ENCODE measurements around the gene MTMR3. TPM values are rescaled to one million over a fixed set of nuclear protein-coding genes. Genes with fewer than 3 reads are reported as not detected.

Gene MTMR3
- total and polyA plus RNA-seq, 2 of the 8 experiments (the other 6 are each of a cell fraction or from before 2014, with no cell fraction given): 16.9 to 18.5 TPM

DNA sequence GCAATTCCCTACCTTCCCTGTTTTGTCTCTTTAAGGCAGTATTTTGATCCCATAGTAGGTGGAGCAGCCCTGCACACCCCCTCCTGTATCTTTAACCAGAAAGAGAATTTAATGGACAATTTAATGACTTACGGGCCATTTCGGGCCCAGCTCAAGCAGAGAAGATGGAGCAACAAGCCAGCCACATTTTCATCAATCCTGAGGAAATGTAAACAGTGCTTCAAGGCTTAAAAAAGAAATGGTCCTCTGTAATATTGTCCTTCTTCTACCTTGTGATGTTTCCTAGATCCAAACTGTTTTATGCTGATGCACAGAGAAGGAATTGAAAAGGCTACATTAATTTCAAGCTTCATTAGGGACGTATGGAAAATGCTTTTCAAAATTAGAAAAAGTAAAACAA, 88.6 kb downstream of the MTMR3 start (continued):
- no peak for TF ChIP-seq CEBPB (IDR thresholded peaks at IDR 0.05; ENCODE audit: low read depth, low read length)

DNA sequence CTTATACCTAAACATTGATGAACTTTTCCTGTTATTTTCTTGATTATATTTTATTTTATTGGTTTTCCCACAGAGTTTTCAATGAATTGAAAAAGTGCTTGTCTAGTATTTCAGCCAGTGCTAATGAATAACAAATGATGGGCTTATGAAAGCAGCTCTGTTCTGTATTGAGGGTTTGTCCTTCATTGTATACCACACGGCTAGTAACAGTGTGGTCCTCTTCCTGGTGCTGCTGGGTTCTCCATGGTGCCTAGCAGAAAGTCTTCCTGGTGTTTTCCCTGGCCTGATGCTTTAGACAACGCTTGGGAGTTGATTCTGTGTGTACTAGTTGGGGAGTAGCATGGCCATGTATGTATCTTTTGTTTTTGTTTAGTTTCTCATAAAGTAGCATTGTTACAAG, 89.1 kb downstream of the MTMR3 start:
- H2AFZ ChIP-seq (ENCODE audit: low read length): no peak overlapping the region
- no peaks in the 10 kb centered on the region for H3K79me1 ChIP-seq (ENCODE audit: low read depth, low read length)
- no peak overlapping the region for H4K5ac ChIP-seq (ENCODE audit: insufficient read length, low read depth, low read length)
- no peak for DNase-seq (ENCODE audit: low read depth in 1 of 2, low spot score in 2 of 2)
- no peak for FAIRE-seq
- CTCF ChIA-PET (ENCODE audit: partially characterized antibody): no interaction called here
- no peaks in the 10 kb centered on the region for H3K4me1 ChIP-seq (replicated peaks in 1 of 4; ENCODE audit: control insufficient read depth in 3 of 4, insufficient read depth in 4 of 4, low read length in 3 of 4)
- H2BK15ac ChIP-seq (ENCODE audit: low read length): no peak overlapping the region
- no peak overlapping the region for H3K4ac ChIP-seq (replicated peaks; ENCODE audit: insufficient read length, low read depth, low read length)
- H2BK20ac ChIP-seq (ENCODE audit: low read length): no peak overlapping the region
- no peak overlapping the region for H2AK5ac ChIP-seq (ENCODE audit: low read depth, low read length)
- POLR2A ChIA-PET (ENCODE audit: partially characterized antibody): no interaction called here
- no peak overlapping the region for H3K9ac ChIP-seq (replicated peaks in 1 of 4; ENCODE audit: extremely low read depth in 1 of 4, low read depth in 3 of 4, low read length in 3 of 4)
- H2BK120ac ChIP-seq (replicated peaks; ENCODE audit: low read depth, low read length): no peak overlapping the region
- no peak overlapping the region for H3K4me3 ChIP-seq (ENCODE audit: extremely low read depth in 1 of 4, insufficient read depth in 2 of 4, low read depth in 3 of 4, low read length in 4 of 4)
- H3K27me3 ChIP-seq (replicated peaks in 1 of 4; ENCODE audit: control insufficient read depth in 3 of 4, extremely low read depth in 1 of 4, insufficient read depth in 3 of 4, low read length in 3 of 4): no peaks in the 10 kb centered on the region
- H3K23me2 ChIP-seq (ENCODE audit: low read depth, low read length): no peaks in the 10 kb centered on the region
- WGBS, 2 experiments (ENCODE audit: extremely low coverage in 1 of 2, insufficient coverage in 1 of 2, insufficient read length in 1 of 2, insufficient replicate concordance in 2 of 2, low coverage in 1 of 2, low lambda C conversion rate in 2 of 2, missing lambda C conversion rate in 1 of 2): 90% methylated on average over 2 of the region's 2 CpGs; no CpG with 5 or more reads in 1 of the 2 experiments
- H3K4me2 ChIP-seq (ENCODE audit: insufficient read depth in 1 of 2, low read depth in 2 of 2, low read length in 2 of 2): no peak overlapping the region
- H3K18ac ChIP-seq (ENCODE audit: extremely low read depth, low read length): no peak overlapping the region
- peaks cover 1 to 2% of the 10 kb centered on the region in 2 experiments for H4K20me1 ChIP-seq (replicated peaks in 1 of 2; ENCODE audit: control insufficient read depth in 1 of 2, insufficient read depth in 2 of 2, low read length in 2 of 2)
- no peak overlapping the region for H2BK5ac ChIP-seq (ENCODE audit: low read depth, low read length)
- H3K27ac ChIP-seq (ENCODE audit: low read depth, low read length): no peak overlapping the region
- H3K23ac ChIP-seq (ENCODE audit: insufficient read length): no peak overlapping the region
- no peaks in the 10 kb centered on the region for H3K79me2 ChIP-seq (ENCODE audit: control insufficient read depth in 1 of 2, insufficient read depth in 2 of 2, low read length in 2 of 2)
- H4K91ac ChIP-seq (replicated peaks; ENCODE audit: insufficient read length, low read length): no peak overlapping the region
- no peak overlapping the region for H4K8ac ChIP-seq (ENCODE audit: extremely low read depth, insufficient read depth, low read length)
- H3K36me3 ChIP-seq (ENCODE audit: control insufficient read depth in 2 of 4, insufficient read depth in 4 of 4, low read length in 3 of 4): no peaks in the 10 kb centered on the region
- no peak overlapping the region for H2BK12ac ChIP-seq (ENCODE audit: low read depth, low read length)
- H3K56ac ChIP-seq (replicated peaks; ENCODE audit: insufficient read length, low read depth, low read length): no peak overlapping the region
- H3K9me3 ChIP-seq (ENCODE audit: insufficient read depth in 2 of 2, low read depth in 1 of 2, low read length in 1 of 2): no peaks in the 10 kb centered on the region
- H3K14ac ChIP-seq (ENCODE audit: insufficient read length): no peak overlapping the region
- TF ChIP-seq CEBPB (IDR thresholded peaks at IDR 0.05; ENCODE audit: low read depth, low read length): no peak
- TF ChIP-seq SUZ12 (IDR thresholded peaks at IDR 0.05; ENCODE audit: low read length): no peak
- no peak for TF ChIP-seq EGR1 (IDR thresholded peaks at IDR 0.05; ENCODE audit: borderline replicate concordance, low read depth, low read length)
- TF ChIP-seq BRCA1 (IDR thresholded peaks at IDR 0.05; ENCODE audit: low read depth, low read length): no peak
- TF ChIP-seq CHD2 (IDR thresholded peaks at IDR 0.05; ENCODE audit: low read length): no peak
- TF ChIP-seq MAFK (IDR thresholded peaks at IDR 0.05; ENCODE audit: low read depth, low read length): no peak
- TF ChIP-seq RBBP5 (IDR thresholded peaks at IDR 0.05; ENCODE audit: borderline replicate concordance, low read depth, low read length): no peak
- TF ChIP-seq TBP (IDR thresholded peaks at IDR 0.05; ENCODE audit: low read depth, low read length): no peak
- no peak for TF ChIP-seq FOSL1 (IDR thresholded peaks at IDR 0.05; ENCODE audit: insufficient read depth, low read depth, low read length)
- TF ChIP-seq, protein P1, sequence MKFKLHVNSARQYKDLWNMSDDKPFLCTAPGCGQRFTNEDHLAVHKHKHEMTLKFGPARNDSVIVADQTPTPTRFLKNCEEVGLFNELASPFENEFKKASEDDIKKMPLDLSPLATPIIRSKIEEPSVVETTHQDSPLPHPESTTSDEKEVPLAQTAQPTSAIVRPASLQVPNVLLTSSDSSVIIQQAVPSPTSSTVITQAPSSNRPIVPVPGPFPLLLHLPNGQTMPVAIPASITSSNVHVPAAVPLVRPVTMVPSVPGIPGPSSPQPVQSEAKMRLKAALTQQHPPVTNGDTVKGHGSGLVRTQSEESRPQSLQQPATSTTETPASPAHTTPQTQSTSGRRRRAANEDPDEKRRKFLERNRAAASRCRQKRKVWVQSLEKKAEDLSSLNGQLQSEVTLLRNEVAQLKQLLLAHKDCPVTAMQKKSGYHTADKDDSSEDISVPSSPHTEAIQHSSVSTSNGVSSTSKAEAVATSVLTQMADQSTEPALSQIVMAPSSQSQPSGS (IDR thresholded peaks at IDR 0.05; ENCODE audit: low read length): no peak
